Measurements from ENCODE around the gene PHLDB2.

PHLDB2 gene

GRCh38 chr3:112013058-112013783 lies 154.2 kb downstream of the PHLDB2 start:
- H3K36me3 ChIP-seq (ENCODE audit: control insufficient read depth, low read depth, low read length), result peaks cover 6% of the 10 kb centered on the region
- H3K27ac ChIP-seq (ENCODE audit: low read length), result no peak overlapping the region
- no peaks in the 10 kb centered on the region for H3K9me3 ChIP-seq (ENCODE audit: control insufficient read depth, low read depth, low read length)
- H3K4me3 ChIP-seq (ENCODE audit: low read length), result no peak overlapping the region
- H3K4me1 ChIP-seq (ENCODE audit: control insufficient read depth, low read depth, low read length), result no peaks in the 10 kb centered on the region
- H3K27me3 ChIP-seq (ENCODE audit: control insufficient read depth, insufficient read depth, low read length), result no peaks in the 10 kb centered on the region
- H3K9ac ChIP-seq (ENCODE audit: low read length), result no peak overlapping the region

- H3K4me3 ChIP-seq (ENCODE audit: low read length), result no peak overlapping the region
- peaks cover 6% of the 10 kb centered on the region for H3K36me3 ChIP-seq (ENCODE audit: control insufficient read depth, low read depth, low read length)
- no peak overlapping the region for H3K9ac ChIP-seq (ENCODE audit: low read length)
- no peaks in the 10 kb centered on the region for H3K4me1 ChIP-seq (ENCODE audit: control insufficient read depth, low read depth, low read length)
- no peaks in the 10 kb centered on the region for H3K9me3 ChIP-seq (ENCODE audit: control insufficient read depth, low read depth, low read length)
- no peak overlapping the region for H3K27ac ChIP-seq (ENCODE audit: low read length)
- H3K27me3 ChIP-seq (ENCODE audit: control insufficient read depth, insufficient read depth, low read length), result no peaks in the 10 kb centered on the region
Observed at GRCh38 chr3:112013784-112014143, 154.7 kb downstream of the PHLDB2 start.

GRCh38 chr3:112017091-112017490 lies 158.0 kb downstream of the PHLDB2 start:
- Histone ChIP-seq H3K4me3 (ENCODE audit: low read length) (no peak overlapping the region), H3K27me3 (ENCODE audit: control insufficient read depth, insufficient read depth, low read length) (no peaks in the 10 kb centered on the region), H3K9me3 (ENCODE audit: control insufficient read depth, low read depth, low read length) (no peaks in the 10 kb centered on the region), H3K4me1 (ENCODE audit: control insufficient read depth, low read depth, low read length) (no peaks in the 10 kb centered on the region), H3K36me3 (ENCODE audit: control insufficient read depth, low read depth, low read length) (no peaks in the 10 kb centered on the region), H3K27ac (ENCODE audit: low read length) (no peak overlapping the region), H3K9ac (ENCODE audit: low read length) (no peak overlapping the region)

GRCh38 chr3:112018712-112019111 lies 159.6 kb downstream of the PHLDB2 start:
- no peak overlapping the region for H3K9ac ChIP-seq (ENCODE audit: low read length)
- no peaks in the 10 kb centered on the region for H3K9me3 ChIP-seq (ENCODE audit: control insufficient read depth, low read depth, low read length)
- H3K27ac ChIP-seq (ENCODE audit: low read length), result no peak overlapping the region
- H3K36me3 ChIP-seq (ENCODE audit: control insufficient read depth, low read depth, low read length), result no peaks in the 10 kb centered on the region
- no peaks in the 10 kb centered on the region for H3K4me1 ChIP-seq (ENCODE audit: control insufficient read depth, low read depth, low read length)
- no peak overlapping the region for H3K4me3 ChIP-seq (ENCODE audit: low read length)
- no peaks in the 10 kb centered on the region for H3K27me3 ChIP-seq (ENCODE audit: control insufficient read depth, insufficient read depth, low read length)

GRCh38 chr3:112019716-112020115 lies 160.7 kb downstream of the PHLDB2 start:
- no peaks in the 10 kb centered on the region for H3K36me3 ChIP-seq (ENCODE audit: control insufficient read depth, low read depth, low read length)
- no peak overlapping the region for H3K9ac ChIP-seq (ENCODE audit: low read length)
- H3K27ac ChIP-seq (ENCODE audit: low read length), result no peak overlapping the region
- no peaks in the 10 kb centered on the region for H3K27me3 ChIP-seq (ENCODE audit: control insufficient read depth, insufficient read depth, low read length)
- H3K9me3 ChIP-seq (ENCODE audit: control insufficient read depth, low read depth, low read length), result no peaks in the 10 kb centered on the region
- no peaks in the 10 kb centered on the region for H3K4me1 ChIP-seq (ENCODE audit: control insufficient read depth, low read depth, low read length)
- no peak overlapping the region for H3K4me3 ChIP-seq (ENCODE audit: low read length)

- Histone ChIP-seq H3K27ac (ENCODE audit: low read length) (no peak overlapping the region), H3K9me3 (ENCODE audit: control insufficient read depth, low read depth, low read length) (no peaks in the 10 kb centered on the region), H3K4me3 (ENCODE audit: low read length) (no peak overlapping the region), H3K27me3 (ENCODE audit: control insufficient read depth, insufficient read depth, low read length) (no peaks in the 10 kb centered on the region), H3K4me1 (ENCODE audit: control insufficient read depth, low read depth, low read length) (no peaks in the 10 kb centered on the region), H3K9ac (ENCODE audit: low read length) (no peak overlapping the region), H3K36me3 (ENCODE audit: control insufficient read depth, low read depth, low read length) (no peaks in the 10 kb centered on the region)
Observed at GRCh38 chr3:112020674-112021085, 161.6 kb downstream of the PHLDB2 start.
